ENCODE data around the gene RASSF6. TPM values are rescaled to one million over a fixed set of nuclear protein-coding genes. Genes with fewer than 3 reads are reported as not detected.
A peak's percentile ranks its signal among the peaks of the same experiment; 100 is the strongest.
"Not testable (repeated sequence)": the region's sequence is repeated elsewhere in the genome, so short reads cannot be mapped to it uniquely, and the experiment has no call there.

RASSF6 gene
- total RNA-seq, 2 experiments from 2014 or later = 48.3 to 62.2 TPM

- ChIA-PET CTCF (ENCODE audit: unreplicated experiment) (no interaction called here), POLR2A (interaction anchor here (0.9 to 1.7 kb wide), 6 partner anchors 9 to 53 kb away, joined by 3 to 9 read pairs (median 5); no protein-coding TSS in a partner anchor)
- DNase-seq (ENCODE audit: low spot score) = no peak
- Histone ChIP-seq H3K4me3 (ENCODE audit: low read depth, low read length, poor library complexity, severe bottlenecking) (no peak overlapping the region), H2AFZ (ENCODE audit: low read length) (no peak overlapping the region), H3K27ac (ENCODE audit: low read depth, low read length, poor library complexity, severe bottlenecking) (peak overlapping the region; percentile 77), H3K79me2 (ENCODE audit: insufficient read depth, low read depth, low read length) (peaks cover 97% of the 10 kb centered on the region), H3K9me2 (ENCODE audit: insufficient read depth, low read length) (no peaks in the 10 kb centered on the region), H3K4me1 (ENCODE audit: insufficient read depth, low read length, poor library complexity, severe bottlenecking) (peaks cover 91% of the 10 kb centered on the region), H3K4me2 (ENCODE audit: low read length) (peak overlapping the region; percentile 19), H4K20me1 (ENCODE audit: insufficient read depth, low read length) (no peaks in the 10 kb centered on the region), H3K9me3 (ENCODE audit: low read length) (peaks cover 11% of the 10 kb centered on the region), H3K36me3 (ENCODE audit: insufficient read depth, low read length) (peaks cover 97% of the 10 kb centered on the region)
- TF ChIP-seq EZH2phosphoT487 (IDR thresholded peaks at IDR 0.05; ENCODE audit: borderline replicate concordance, low read depth, low read length) (no peak), CTCF (conservative IDR thresholded peaks at IDR 0.05; ENCODE audit: low read length) (no peak)
- BruUV-seq (replicated peaks) = no TSS peak
- intact Hi-C loops (cut with micrococcal nuclease; ENCODE audit: unreplicated experiment) = no loop called here
These were observed 19.3 kb downstream of the RASSF6 start for GRCh38 chr4:73600954-73601353.

GRCh38 chr4:73599182-73599581, 21.1 kb downstream of the RASSF6 start:
- H3K4me1 ChIP-seq (ENCODE audit: insufficient read depth, low read length, poor library complexity, severe bottlenecking) = peaks cover 91% of the 10 kb centered on the region
- H3K9me3 ChIP-seq (ENCODE audit: low read length) = peaks cover 11% of the 10 kb centered on the region
- H3K4me2 ChIP-seq (ENCODE audit: low read length) = peak overlapping the region; percentile 52
- DNase-seq (ENCODE audit: low spot score) = peak; percentile 65
- no peaks in the 10 kb centered on the region for H3K9me2 ChIP-seq (ENCODE audit: insufficient read depth, low read length)
- ChIA-PET CTCF (ENCODE audit: unreplicated experiment) (no interaction called here), POLR2A (interaction anchor here (0.6 to 1.7 kb wide), 6 partner anchors 10 to 460 kb away, joined by 3 to 9 read pairs (median 4); partner anchors contain the start of gene ANKRD17)
- TF ChIP-seq CTCF (conservative IDR thresholded peaks at IDR 0.05; ENCODE audit: low read length) (no peak), EZH2phosphoT487 (IDR thresholded peaks at IDR 0.05; ENCODE audit: borderline replicate concordance, low read depth, low read length) (no peak)
- H3K36me3 ChIP-seq (ENCODE audit: insufficient read depth, low read length) = peaks cover 99% of the 10 kb centered on the region
- no peaks in the 10 kb centered on the region for H4K20me1 ChIP-seq (ENCODE audit: insufficient read depth, low read length)
- H3K4me3 ChIP-seq (ENCODE audit: low read depth, low read length, poor library complexity, severe bottlenecking) = peak overlapping the region; percentile 27
- H2AFZ ChIP-seq (ENCODE audit: low read length) = no peak overlapping the region
- H3K79me2 ChIP-seq (ENCODE audit: insufficient read depth, low read depth, low read length) = peaks cover 97% of the 10 kb centered on the region
- intact Hi-C loops (cut with micrococcal nuclease; ENCODE audit: unreplicated experiment) = no loop called here
- BruUV-seq (replicated peaks) = no TSS peak
- H3K27ac ChIP-seq (ENCODE audit: low read depth, low read length, poor library complexity, severe bottlenecking) = peak overlapping the region; percentile 77

DNA sequence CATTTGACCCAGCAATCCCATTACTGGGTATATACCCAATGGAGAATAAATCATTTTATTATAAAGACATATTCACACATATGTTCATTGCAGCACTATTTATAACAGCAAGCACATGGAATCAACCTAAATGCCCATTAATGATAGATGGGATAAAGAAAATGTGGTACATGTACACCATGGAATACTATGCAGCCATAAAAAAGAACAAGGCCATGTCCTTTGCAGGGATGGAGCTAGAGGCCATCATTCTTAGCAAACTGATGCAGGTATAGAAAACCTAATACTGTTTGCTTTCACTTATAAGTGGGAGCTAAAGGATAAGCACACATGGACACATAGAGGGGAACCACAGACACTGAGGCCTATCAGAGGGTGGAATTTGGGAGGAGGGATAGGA, 22.6 kb downstream of the RASSF6 start:
- CTCF ChIA-PET (ENCODE audit: unreplicated experiment) = no interaction called here
- intact Hi-C loops (cut with micrococcal nuclease; ENCODE audit: unreplicated experiment) = no loop called here
- TF ChIP-seq CTCF (conservative IDR thresholded peaks at IDR 0.05; ENCODE audit: low read length) (no peak), EZH2phosphoT487 (IDR thresholded peaks at IDR 0.05; ENCODE audit: borderline replicate concordance, low read depth, low read length) (no peak)

DNA sequence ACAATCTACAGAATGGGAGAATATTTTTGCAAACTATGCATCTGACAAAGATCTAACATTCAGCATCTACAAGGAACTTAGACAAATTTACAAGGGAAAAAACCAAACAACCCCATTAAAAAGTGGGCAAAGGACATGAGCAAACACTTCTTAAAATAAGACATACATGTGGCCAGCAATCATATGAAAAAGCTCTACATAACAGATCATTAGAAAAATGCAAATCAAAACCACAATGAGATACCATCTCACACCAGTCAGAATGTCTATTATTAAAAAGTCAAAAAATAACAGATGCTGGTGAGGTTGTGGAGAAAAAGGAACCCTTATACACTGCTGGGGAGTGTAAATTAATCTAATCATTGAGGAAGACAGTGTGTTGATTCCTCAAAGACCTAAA, 23.1 kb downstream of the RASSF6 start:
- Histone ChIP-seq H3K27ac (ENCODE audit: low read depth, low read length, poor library complexity, severe bottlenecking) (peak overlapping the region; percentile 61), H3K9me3 (ENCODE audit: low read length) (peaks cover 11% of the 10 kb centered on the region), H3K79me2 (ENCODE audit: insufficient read depth, low read depth, low read length) (peaks cover 100% of the 10 kb centered on the region), H3K36me3 (ENCODE audit: insufficient read depth, low read length) (peaks cover 99% of the 10 kb centered on the region), H3K4me1 (ENCODE audit: insufficient read depth, low read length, poor library complexity, severe bottlenecking) (peaks cover 97% of the 10 kb centered on the region)
- CTCF ChIA-PET (ENCODE audit: unreplicated experiment); BruUV-seq (replicated peaks); DNase-seq (ENCODE audit: low spot score); H4K20me1 ChIP-seq (ENCODE audit: insufficient read depth, low read length); intact Hi-C loops (cut with micrococcal nuclease; ENCODE audit: unreplicated experiment); H2AFZ ChIP-seq (ENCODE audit: low read length); H3K9me2 ChIP-seq (ENCODE audit: insufficient read depth, low read length); H3K4me3 ChIP-seq (ENCODE audit: low read depth, low read length, poor library complexity, severe bottlenecking); H3K4me2 ChIP-seq (ENCODE audit: low read length): not testable (repeated sequence)
- POLR2A ChIA-PET = interaction anchor here (0.6 to 1.8 kb wide), 5 partner anchors 9 to 57 kb away, joined by 3 to 5 read pairs (median 3); no protein-coding TSS in a partner anchor

More for the DNA sequence above, 22.6 kb downstream of the RASSF6 start:
- peaks cover 99% of the 10 kb centered on the region for H3K36me3 ChIP-seq (ENCODE audit: insufficient read depth, low read length)
- H3K27ac ChIP-seq (ENCODE audit: low read depth, low read length, poor library complexity, severe bottlenecking) = peak overlapping the region; percentile 61
- no peaks in the 10 kb centered on the region for H4K20me1 ChIP-seq (ENCODE audit: insufficient read depth, low read length)
- no peak overlapping the region for H3K4me2 ChIP-seq (ENCODE audit: low read length)
- no peak overlapping the region for H2AFZ ChIP-seq (ENCODE audit: low read length)
- no peak overlapping the region for H3K4me3 ChIP-seq (ENCODE audit: low read depth, low read length, poor library complexity, severe bottlenecking)
- POLR2A ChIA-PET = interaction anchor here (0.6 to 1.8 kb wide), 4 partner anchors 9 to 57 kb away, joined by 3 to 5 read pairs (median 3); no protein-coding TSS in a partner anchor
- H3K9me2 ChIP-seq (ENCODE audit: insufficient read depth, low read length) = no peaks in the 10 kb centered on the region
- DNase-seq (ENCODE audit: low spot score) = no peak
- H3K9me3 ChIP-seq (ENCODE audit: low read length) = peaks cover 11% of the 10 kb centered on the region
- H3K79me2 ChIP-seq (ENCODE audit: insufficient read depth, low read depth, low read length) = peaks cover 100% of the 10 kb centered on the region
- BruUV-seq (replicated peaks) = no TSS peak
- peaks cover 95% of the 10 kb centered on the region for H3K4me1 ChIP-seq (ENCODE audit: insufficient read depth, low read length, poor library complexity, severe bottlenecking)
